K562 (cell line): ENCODE data around the gene ERLIN1. TPM values are rescaled to one million over a fixed set of nuclear protein-coding genes. Genes with fewer than 3 reads are reported as not detected.

ENCODE experiments used
- ATAC-seq: fragments of 200-7000 bp; cut with Tn5 transposase; 3 replicates; pipeline ENCODE4 v1.9.1; 2020; ENCODE audit warnings: moderate library complexity
- BruUV-seq: library from RNA; stranded (reverse); fragments of 400-500 nt; replicated peaks from 2 replicates; lab custom pipeline; 2021; lab: Mats Ljungman, UMichigan
- CTCF ChIA-PET: fragments of 300-600 bp; formaldehyde crosslinking; extraction: SDS; loops from one replicate; lab custom pipeline; 2021; ENCODE audit warnings: low intra/inter-chr PET ratio; lab: Yijun Ruan, JAX
- POLR2A ChIA-PET: fragments of 300-600, 350-650 bp; sonication (Branson Sonifier 250); formaldehyde crosslinking; extraction: SDS; loops from one replicate; lab custom pipeline; 2021; ENCODE audit warnings: antibody characterized with exemption, inconsistent platforms; lab: Yijun Ruan, JAX
- DNase-seq, 4 experiments: peaks; one replicate each; pipeline versions ENCODE4 v3.0.0 to v3.0.0-alpha.2; 2011 to 2018; ENCODE audit warnings: low spot score in 3 of 4, mixed read lengths in 3 of 4; ENCODE audit errors: extremely low read depth in 1 of 4
- FAIRE-seq: peaks from 2 replicates; lab custom pipeline; 2011; peaks lifted over from hg19 to GRCh38; lab: Jason Lieb, UNC
- H2AFZ ChIP-seq: 2 replicates; pipeline ENCODE4 v1.6.0; 2011; ENCODE audit warnings: low read depth, low read length, control low read depth, inconsistent platforms
- H3K27ac ChIP-seq: fragments of 200-600 bp; 3 replicates; pipeline ENCODE4 v1.8.0; 2011; ENCODE audit warnings: low read depth, mild to moderate bottlenecking, control low read depth, inconsistent platforms, low read length, moderate library complexity, mixed read lengths; ENCODE audit errors: extremely low read depth
- H3K27me3 ChIP-seq, 2 experiments: fragments of 300-600 bp in 1 of 2; 2 replicates in 1 of 2; 3 replicates in 1 of 2; pipeline versions ENCODE4 v1.6.0 to v1.8.0; 2011; ENCODE audit warnings: inconsistent platforms in 2 of 2, low read length in 2 of 2, mild to moderate bottlenecking in 1 of 2, mixed read lengths in 1 of 2, moderate library complexity in 1 of 2; ENCODE audit not compliant: control insufficient read depth in 2 of 2, insufficient read depth in 2 of 2
- H3K36me3 ChIP-seq: fragments of 300-600 bp; 3 replicates; pipeline ENCODE4 v1.8.0; 2011; ENCODE audit warnings: mild to moderate bottlenecking, low read length, inconsistent platforms; ENCODE audit not compliant: control insufficient read depth, insufficient read depth
- H3K4me1 ChIP-seq, 2 experiments: fragments of 200-600 bp in 1 of 2; replicated peaks in 1 of 2; 2 replicates in 1 of 2; 3 replicates in 1 of 2; pipeline versions ENCODE4 v1.5.1 to v1.8.0; 2011; ENCODE audit warnings: inconsistent platforms in 2 of 2, low read length in 2 of 2, mild to moderate bottlenecking in 1 of 2, mixed read lengths in 1 of 2, moderate library complexity in 1 of 2; ENCODE audit not compliant: control insufficient read depth in 2 of 2, insufficient read depth in 2 of 2
- H3K4me2 ChIP-seq: 2 replicates; pipeline ENCODE4 v1.6.1; 2011; ENCODE audit warnings: low read length, control low read depth, inconsistent platforms, mixed read lengths; ENCODE audit not compliant: insufficient read depth
- H3K4me3 ChIP-seq: fragments of 200-600 bp; sonication (generic), shearing (Covaris generic); 2 replicates; pipeline ENCODE4 v1.5.1; 2016; ENCODE audit warnings: control low read depth, inconsistent platforms
- H3K79me2 ChIP-seq: fragments of 200-600 bp; 3 replicates; pipeline ENCODE4 v1.8.0; 2011; ENCODE audit warnings: low read length, inconsistent platforms; ENCODE audit not compliant: control insufficient read depth, insufficient read depth
- H3K9ac ChIP-seq, 2 experiments: 2 replicates each; pipeline versions ENCODE4 v1.6.0 to v1.6.1; 2011; ENCODE audit warnings: low read depth in 2 of 2, low read length in 2 of 2, control low read depth in 1 of 2, inconsistent platforms in 1 of 2, mild to moderate bottlenecking in 1 of 2, mixed read lengths in 1 of 2; ENCODE audit not compliant: insufficient read depth in 1 of 2
- H3K9me1 ChIP-seq: one replicate; pipeline ENCODE4 v1.6.0; 2011; ENCODE audit warnings: inconsistent platforms, mild to moderate bottlenecking, low read length, moderate library complexity; ENCODE audit not compliant: control insufficient read depth, insufficient read depth
- H3K9me3 ChIP-seq: replicated peaks from 2 replicates; pipeline ENCODE4 v1.5.1; 2011; ENCODE audit warnings: low read depth, low read length, inconsistent platforms; ENCODE audit not compliant: control insufficient read depth, insufficient read depth
- H4K20me1 ChIP-seq: replicated peaks from 2 replicates; pipeline ENCODE4 v1.6.1; 2011; ENCODE audit warnings: low read length, inconsistent platforms, mixed read lengths; ENCODE audit not compliant: control insufficient read depth, insufficient read depth
- CBFA2T3 ChIP-seq: fragments of 450-650 bp; IDR thresholded peaks from 2 replicates; pipeline ENCODE4 v1.6.1; 2017
- DACH1 ChIP-seq: fragments of 450-650 bp; IDR thresholded peaks from 2 replicates; pipeline ENCODE4 v1.6.1; 2018; ENCODE audit not compliant: partially characterized antibody
- HCFC1 ChIP-seq: IDR thresholded peaks from 2 replicates; pipeline ENCODE4 v1.6.1; 2012; ENCODE audit warnings: low read depth, low read length, improper control_type of control experiment
- KLF16 ChIP-seq: IDR thresholded peaks from 2 replicates; pipeline ENCODE4 v1.6.1; 2016; ENCODE audit warnings: antibody characterized with exemption
- MXI1 ChIP-seq: IDR thresholded peaks from 2 replicates; pipeline ENCODE4 v1.6.1; 2011; ENCODE audit warnings: low read depth, mild to moderate bottlenecking, improper control_type of control experiment, low read length
- NR2C2 ChIP-seq, 2 experiments: fragments of 200-800 bp in 1 of 2; sonication (Bioruptor generic) in 1 of 2; sonication (generic) in 1 of 2; formaldehyde crosslinking in 1 of 2; IDR thresholded peaks; 2 replicates each; pipeline versions ENCODE4 v1.6.1 to v1.8.0; 2016 to 2022; ENCODE audit warnings: mild to moderate bottlenecking in 1 of 2, missing compliant biosample characterization in 1 of 2, missing genetic modification characterization in 1 of 2, missing genetic modification reagents in 1 of 2
- NR2F6 ChIP-seq: fragments of 450-650 bp; formaldehyde crosslinking; IDR thresholded peaks from 2 replicates; pipeline ENCODE4 v1.4.0; 2020; ENCODE audit warnings: mild to moderate bottlenecking
- SETDB1 ChIP-seq: IDR thresholded peaks from one replicate; pipeline ENCODE4 v1.6.1; 2012; ENCODE audit warnings: low read length, control low read depth, inconsistent platforms
- SIRT6 ChIP-seq: IDR thresholded peaks from one replicate; pipeline ENCODE4 v1.6.1; 2012; ENCODE audit warnings: low read depth, mild to moderate bottlenecking, control low read depth, inconsistent platforms, low read length, moderate library complexity
- SRF ChIP-seq, 2 experiments: fragments of 250-450, 450-650 bp in 1 of 2; sonication (Bioruptor Pico) in 1 of 2; sonication (generic) in 1 of 2; formaldehyde crosslinking; IDR thresholded peaks; 2 replicates each; pipeline versions ENCODE4 v1.5.0 to v1.5.1; 2020 to 2022; ENCODE audit warnings: mild to moderate bottlenecking in 1 of 2, missing genetic modification reagents in 1 of 2
- SUPT5H ChIP-seq: fragments of 450-650 bp; IDR thresholded peaks from 2 replicates; pipeline ENCODE4 v1.6.1; 2016
- THRAP3 ChIP-seq: fragments of 450-650 bp; IDR thresholded peaks from 2 replicates; pipeline ENCODE4 v1.6.1; 2016; ENCODE audit warnings: mild to moderate bottlenecking, inconsistent platforms, borderline replicate concordance
- ZNF668 ChIP-seq: fragments of 250-450 bp; sonication (Bioruptor Pico); IDR thresholded peaks from 2 replicates; pipeline ENCODE4 v1.8.0; 2022; ENCODE audit warnings: mild to moderate bottlenecking, inconsistent platforms
- ZNF780A ChIP-seq: fragments of 250-450 bp; sonication (Bioruptor Pico); IDR thresholded peaks from 2 replicates; pipeline ENCODE4 v1.5.0; 2021; ENCODE audit warnings: mild to moderate bottlenecking
- ZZZ3 ChIP-seq: fragments of 450-650 bp; IDR thresholded peaks from 2 replicates; pipeline ENCODE4 v1.6.1; 2016; ENCODE audit warnings: antibody characterized with exemption, mild to moderate bottlenecking, moderate library complexity
- WGBS: fragments of 100-300 bp; shearing (Covaris generic); methylation state at CpG from one replicate; pipeline ENCODE4 v1.1.6; 2016; ENCODE audit warnings: low coverage, mixed read lengths; ENCODE audit not compliant: insufficient coverage; ENCODE audit errors: missing lambda C conversion rate; 5-methylcytosine and 5-hydroxymethylcytosine counted together
- in situ Hi-C: fragments of 300-500 bp; cut with MboI; formaldehyde crosslinking; loops from 4 replicates; pipeline ENCODE4 v1.15.0; 2018; ENCODE audit warnings: inconsistent platforms, mixed read lengths
- intact Hi-C: fragments of 100-400 bp; cut with micrococcal nuclease; formaldehyde crosslinking; loops from 2 replicates; pipeline ENCODE4 v1.14.2; 2022
- polyA plus RNA-seq, 8 experiments: library from polyadenylated mRNA; depleted of rRNA in 4 of 8; stranded (reverse) in 5 of 8; unstranded in 3 of 8; fragments of >200 nt; fragmentation: Nextera tagmentation in 2 of 8; fragmentation: Illumina TruSeq in 1 of 8; extraction: Ambion mirVana in 2 of 8; extraction: Trizol in 1 of 8; gene quantifications; 2 replicates each; pipeline versions ENCODE4 v1.2.1 to v1.2.3, GENCODE V29; 2011 to 2014; ENCODE audit warnings: inconsistent platforms in 1 of 8, missing spikeins in 1 of 8
- total RNA-seq, 7 experiments: library from RNA; depleted of rRNA in 6 of 7; stranded (reverse); fragments of >200 nt in 6 of 7; fragmentation: Illumina TruSeq in 2 of 7; extraction: Trizol in 2 of 7; gene quantifications; 2 replicates each; pipeline versions ENCODE4 v1.2.1 to v1.2.3, GENCODE V29; 2011 to 2021; ENCODE audit warnings: low replicate concordance in 1 of 7
- TF ChIP-seq, protein P1 (sequence below), 2 experiments: fragments of 450-650 bp in 1 of 2; sonication (generic) in 1 of 2; formaldehyde crosslinking in 1 of 2; IDR thresholded peaks in 1 of 2; conservative IDR thresholded peaks in 1 of 2; 2 replicates each; pipeline versions ENCODE4 v1.6.1 to v1.8.1; 2016 to 2023; ENCODE audit warnings: mild to moderate bottlenecking in 2 of 2, moderate library complexity in 2 of 2, inconsistent platforms in 1 of 2, missing genetic modification reagents in 1 of 2
- TF ChIP-seq, protein P2 (sequence below): sonication (generic); formaldehyde crosslinking; IDR thresholded peaks from 2 replicates; pipeline ENCODE4 v1.8.0; 2022; ENCODE audit warnings: missing genetic modification reagents, mild to moderate bottlenecking, moderate library complexity, borderline replicate concordance
- TF ChIP-seq, protein P3 (sequence below): sonication (generic); formaldehyde crosslinking; IDR thresholded peaks from 2 replicates; pipeline ENCODE4 v1.8.1; 2023; ENCODE audit warnings: mild to moderate bottlenecking, missing genetic modification reagents

ERLIN1 gene
- total and polyA plus RNA-seq, 9 of the 15 experiments (the other 6 are each of a cell fraction or from before 2014, with no cell fraction given) = 9.8 to 26.8 (median 15.5) TPM

DNA sequence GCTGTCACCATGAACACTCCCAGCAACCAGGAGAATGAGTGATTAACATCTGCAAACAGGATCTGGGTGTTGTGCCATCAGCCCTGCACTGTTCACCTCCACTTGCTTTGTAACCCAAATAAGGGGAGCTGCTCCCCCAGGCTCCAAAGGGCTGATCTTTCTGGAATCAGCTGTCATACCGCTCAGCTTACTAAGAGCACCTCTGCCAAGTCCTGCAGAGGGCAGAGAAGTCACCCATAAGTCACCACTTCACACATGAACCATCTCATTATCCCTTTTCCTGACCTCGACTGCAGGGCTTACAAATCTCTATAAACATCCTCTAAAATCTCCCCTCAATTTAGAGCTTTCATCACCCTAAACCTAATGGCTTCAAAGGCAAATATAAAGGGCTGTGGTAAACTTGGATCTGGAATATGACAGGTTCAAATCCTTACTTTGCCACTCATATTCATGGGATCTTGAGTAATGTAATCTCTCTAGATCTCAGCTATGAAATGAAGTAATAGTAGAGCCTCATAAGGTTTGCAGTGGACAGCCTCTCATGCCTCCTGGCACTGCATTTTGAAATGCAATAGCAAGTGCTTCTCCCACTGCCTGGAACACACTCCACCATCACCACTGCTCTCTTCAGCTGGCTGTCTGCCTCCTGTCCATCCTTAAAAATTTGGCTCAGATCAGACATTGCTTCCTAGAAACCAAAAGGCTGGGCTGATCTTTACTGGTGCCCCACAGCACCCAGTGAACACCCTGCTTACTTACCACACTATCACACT, 38.8 kb downstream of the ERLIN1 start:
- ChIA-PET CTCF (no interaction called here), POLR2A (interaction anchor here (0.7 kb wide), 2 partner anchors 12 to 16 kb away, joined by 3 read pairs; no protein-coding TSS in a partner anchor)
- 13% methylated on average over 1 of the region's 2 CpGs for WGBS
- BruUV-seq = no TSS peak
- FAIRE-seq (no peak), DNase-seq (no peak), ATAC-seq (no peak)
- H3K9me3 ChIP-seq = no peaks in the 10 kb centered on the region
- no peaks in the 10 kb centered on the region for H4K20me1 ChIP-seq
- H3K9me1 ChIP-seq = no peaks in the 10 kb centered on the region
- H3K79me2 ChIP-seq = no peaks in the 10 kb centered on the region
- intact Hi-C loops = no loop called here
- in situ Hi-C loops = no loop called here
- no peak overlapping the region for H3K9ac ChIP-seq
- H3K4me3 ChIP-seq = no peak overlapping the region
- no peak overlapping the region for H2AFZ ChIP-seq
- H3K4me2 ChIP-seq = no peak overlapping the region
- no peak overlapping the region for H3K27ac ChIP-seq
- no peaks in the 10 kb centered on the region for H3K4me1 ChIP-seq
- H3K36me3 ChIP-seq = peaks cover 16% of the 10 kb centered on the region; the same call in 2 of the 3 replicates
- peaks cover 0 to 14% of the 10 kb centered on the region in 2 experiments; a peak in 2 of 5 replicates for H3K27me3 ChIP-seq
- TF ChIP-seq, protein P1, sequence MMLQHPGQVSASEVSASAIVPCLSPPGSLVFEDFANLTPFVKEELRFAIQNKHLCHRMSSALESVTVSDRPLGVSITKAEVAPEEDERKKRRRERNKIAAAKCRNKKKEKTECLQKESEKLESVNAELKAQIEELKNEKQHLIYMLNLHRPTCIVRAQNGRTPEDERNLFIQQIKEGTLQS (IDR thresholded peaks at IDR 0.05) = no peak
- TF ChIP-seq, protein P1 (CRISPR knock-in tag; conservative IDR thresholded peaks at IDR 0.05) = no peak
- TF ChIP-seq ZNF780A = no peak
- no peak for TF ChIP-seq SUPT5H
- TF ChIP-seq, protein P2, sequence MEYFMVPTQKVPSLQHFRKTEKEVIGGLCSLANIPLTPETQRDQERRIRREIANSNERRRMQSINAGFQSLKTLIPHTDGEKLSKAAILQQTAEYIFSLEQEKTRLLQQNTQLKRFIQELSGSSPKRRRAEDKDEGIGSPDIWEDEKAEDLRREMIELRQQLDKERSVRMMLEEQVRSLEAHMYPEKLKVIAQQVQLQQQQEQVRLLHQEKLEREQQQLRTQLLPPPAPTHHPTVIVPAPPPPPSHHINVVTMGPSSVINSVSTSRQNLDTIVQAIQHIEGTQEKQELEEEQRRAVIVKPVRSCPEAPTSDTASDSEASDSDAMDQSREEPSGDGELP (CRISPR knock-in tag) = no peak
- no peak for TF ChIP-seq DACH1
- TF ChIP-seq CBFA2T3 = no peak
- TF ChIP-seq SIRT6 = no peak
- TF ChIP-seq KLF16 = no peak
- TF ChIP-seq, protein P3, sequence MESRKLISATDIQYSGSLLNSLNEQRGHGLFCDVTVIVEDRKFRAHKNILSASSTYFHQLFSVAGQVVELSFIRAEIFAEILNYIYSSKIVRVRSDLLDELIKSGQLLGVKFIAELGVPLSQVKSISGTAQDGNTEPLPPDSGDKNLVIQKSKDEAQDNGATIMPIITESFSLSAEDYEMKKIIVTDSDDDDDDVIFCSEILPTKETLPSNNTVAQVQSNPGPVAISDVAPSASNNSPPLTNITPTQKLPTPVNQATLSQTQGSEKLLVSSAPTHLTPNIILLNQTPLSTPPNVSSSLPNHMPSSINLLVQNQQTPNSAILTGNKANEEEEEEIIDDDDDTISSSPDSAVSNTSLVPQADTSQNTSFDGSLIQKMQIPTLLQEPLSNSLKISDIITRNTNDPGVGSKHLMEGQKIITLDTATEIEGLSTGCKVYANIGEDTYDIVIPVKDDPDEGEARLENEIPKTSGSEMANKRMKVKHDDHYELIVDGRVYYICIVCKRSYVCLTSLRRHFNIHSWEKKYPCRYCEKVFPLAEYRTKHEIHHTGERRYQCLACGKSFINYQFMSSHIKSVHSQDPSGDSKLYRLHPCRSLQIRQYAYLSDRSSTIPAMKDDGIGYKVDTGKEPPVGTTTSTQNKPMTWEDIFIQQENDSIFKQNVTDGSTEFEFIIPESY (CRISPR knock-in tag) = no peak
- TF ChIP-seq THRAP3 = no peak
- TF ChIP-seq NR2C2 (CRISPR knock-in tag; IDR thresholded peaks at IDR 0.05) = no peak
- TF ChIP-seq NR2C2 (tag; IDR thresholded peaks at IDR 0.05) = no peak
- no peak for TF ChIP-seq SETDB1
- no peak for TF ChIP-seq MXI1
- TF ChIP-seq ZNF668 = no peak
- no peak for TF ChIP-seq SRF (CRISPR knock-in tag; IDR thresholded peaks at IDR 0.05)
- TF ChIP-seq HCFC1 = no peak
- no peak for TF ChIP-seq ZZZ3
- no peak for TF ChIP-seq NR2F6 (CRISPR knock-in tag)
